ENCODE results near the gene THRAP3.

THRAP3 gene

DNA sequence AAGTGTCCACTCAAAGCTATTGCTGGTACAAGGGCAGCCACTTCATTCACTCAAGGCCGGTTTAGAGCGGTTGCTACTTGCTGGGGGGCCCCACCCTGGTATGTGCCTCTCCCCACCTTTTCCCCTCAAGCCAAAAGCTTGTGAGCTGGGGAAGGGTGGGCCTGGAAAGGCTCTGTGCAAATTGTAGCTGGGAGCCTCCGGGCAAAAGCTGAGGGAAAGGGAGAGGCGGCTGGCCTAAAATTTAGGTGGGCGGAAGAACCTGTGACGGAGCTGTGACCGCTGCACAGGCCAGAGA is 81.6 kb downstream of the THRAP3 start:
- Mint-ChIP-seq H3K36me3 (peaks cover 18% of the 10 kb centered on the region), H3K27ac (peak overlapping the region; percentile 45), H3K27me3 (no peaks in the 10 kb centered on the region), H3K9me3 (no peaks in the 10 kb centered on the region), H3K4me1 (peaks cover 16% of the 10 kb centered on the region), H3K4me3 (peak overlapping the region; percentile 95)
- ATAC-seq (ENCODE audit: low read depth) (no peak), DNase-seq (ENCODE audit: low spot score in 2 of 2) (no peak)

DNA sequence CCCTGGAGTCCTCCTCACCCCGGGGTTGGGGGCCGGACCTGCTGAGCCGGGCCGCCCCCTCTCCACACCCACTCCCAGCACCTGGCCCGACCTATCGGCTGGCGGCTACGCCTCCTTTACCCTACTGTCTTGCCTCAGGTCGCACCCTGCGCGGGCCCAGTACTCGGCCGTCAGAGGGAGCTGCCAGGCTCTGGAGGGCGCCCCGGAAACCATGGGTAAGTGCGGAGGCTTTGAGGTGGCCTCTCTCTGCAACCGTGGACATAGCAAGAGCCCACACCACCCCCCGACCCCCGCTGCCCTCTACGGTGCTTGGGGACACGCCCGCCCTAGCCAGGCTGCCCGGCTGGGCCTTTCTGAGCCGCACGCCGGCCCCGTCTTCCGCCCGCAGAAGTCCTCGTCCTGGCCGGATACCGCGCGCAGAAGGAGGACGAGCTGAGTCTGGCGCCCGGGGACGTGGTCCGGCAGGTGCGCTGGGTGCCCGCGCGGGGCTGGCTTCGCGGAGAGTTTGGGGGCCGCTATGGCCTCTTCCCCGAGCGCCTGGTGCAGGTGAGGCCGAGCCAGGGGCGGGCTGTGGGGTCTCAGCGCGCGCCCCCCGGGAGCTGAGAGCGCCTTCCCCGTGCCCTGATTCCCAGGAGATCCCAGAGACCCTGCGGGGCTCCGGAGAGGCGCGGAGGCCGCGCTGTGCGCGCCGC is 82.1 kb downstream of the THRAP3 start, which contains the start of gene SH3D21:
Gene SH3D21 (plus strand): TSS at position 159 of the 692 bp plus-strand sequence. CDS start 53 bp downstream, at position 212.
- H3K27ac Mint-ChIP-seq: peak within 1 kb of the TSS; percentile 85
- H3K4me3 Mint-ChIP-seq: peak within 1 kb of the TSS; percentile 95
- H3K36me3 Mint-ChIP-seq: peaks cover 15% of the 10 kb centered on the region
- H3K4me1 Mint-ChIP-seq: peaks cover 16% of the 10 kb centered on the region
- DNase-seq (ENCODE audit: low spot score in 2 of 2): peak in 1 of 2 donors; percentile 48
- H3K9me3 Mint-ChIP-seq: no peaks in the 10 kb centered on the region
- no peaks in the 10 kb centered on the region for H3K27me3 Mint-ChIP-seq
- ATAC-seq (ENCODE audit: low read depth): peak; percentile 46

DNA sequence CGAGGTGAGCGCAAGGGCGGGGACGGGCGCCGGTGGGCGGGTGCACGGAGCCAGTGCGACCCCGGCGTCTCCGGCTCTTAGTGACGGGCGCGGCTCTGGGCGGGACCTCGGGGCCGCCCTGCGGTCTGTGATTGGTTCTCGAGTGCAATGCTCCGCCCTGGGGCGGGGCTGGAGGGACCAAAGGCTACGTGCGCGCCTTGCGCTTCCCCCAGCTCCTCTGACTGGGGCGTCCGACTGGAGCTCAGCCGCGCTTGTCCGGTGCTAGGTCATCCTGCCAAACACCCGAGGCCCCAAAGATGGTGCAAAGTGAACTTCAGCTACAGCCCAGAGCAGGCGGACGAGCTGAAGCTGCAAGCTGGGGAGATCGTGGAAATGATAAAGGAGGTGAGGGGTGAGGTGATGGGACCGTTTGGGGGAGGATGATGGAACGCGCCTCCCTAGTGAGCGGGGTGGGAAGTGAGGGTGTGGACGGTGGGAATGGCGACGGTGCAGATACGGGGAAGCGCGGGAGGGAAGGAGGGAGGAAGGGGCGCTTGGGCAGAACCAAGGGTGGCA is 82.7 kb downstream of the THRAP3 start:
- peak overlapping the region; percentile 95 for H3K4me3 Mint-ChIP-seq

DNA sequence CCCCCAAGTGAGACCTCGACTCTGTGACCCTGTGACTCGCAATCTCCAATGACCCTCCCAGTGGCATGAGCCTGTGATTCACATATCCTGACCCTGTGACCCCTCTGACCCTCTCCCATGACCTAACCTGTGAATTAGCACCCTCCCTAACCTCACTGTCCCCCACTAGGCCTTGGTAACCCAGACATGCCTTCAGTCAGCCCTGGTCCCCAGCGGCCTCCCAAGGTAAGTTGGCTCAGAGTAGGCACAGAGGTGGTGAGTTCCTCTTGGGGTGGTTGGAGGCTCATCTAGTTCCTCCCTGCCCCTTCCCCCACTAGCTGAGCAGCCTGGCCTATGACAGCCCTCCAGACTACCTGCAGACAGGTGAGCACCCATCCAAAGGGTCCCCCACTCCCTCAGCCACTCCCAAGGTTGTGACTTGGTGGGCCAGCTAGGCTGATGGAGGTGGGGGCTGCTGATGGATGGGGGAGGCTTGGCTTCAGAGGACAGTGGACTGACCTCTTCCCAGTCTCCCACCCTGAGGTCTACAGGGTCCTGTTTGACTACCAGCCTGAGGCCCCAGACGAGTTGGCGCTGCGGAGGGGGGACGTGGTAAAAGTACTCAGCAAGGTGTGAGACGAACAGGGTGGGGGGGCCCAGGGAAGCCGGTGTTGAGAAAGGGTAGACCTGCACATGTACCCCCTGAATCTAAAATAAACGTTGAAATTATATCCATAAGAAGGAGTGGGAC is 83.5 kb downstream of the THRAP3 start:
- no peak overlapping the region for H3K27ac Mint-ChIP-seq
- H3K27me3 Mint-ChIP-seq: no peaks in the 10 kb centered on the region
- peak overlapping the region; percentile 71 for H3K4me3 Mint-ChIP-seq
- no peaks in the 10 kb centered on the region for H3K9me3 Mint-ChIP-seq
- DNase-seq (ENCODE audit: low spot score in 2 of 2) (no peak), ATAC-seq (ENCODE audit: low read depth) (no peak)
- H3K36me3 Mint-ChIP-seq: peaks cover 8% of the 10 kb centered on the region
- peaks cover 16% of the 10 kb centered on the region for H3K4me1 Mint-ChIP-seq

More for the DNA sequence above, 82.7 kb downstream of the THRAP3 start:
- ATAC-seq (ENCODE audit: low read depth) (peak; percentile 95), DNase-seq (ENCODE audit: low spot score in 2 of 2) (peak; percentile 89 to 93)
- Mint-ChIP-seq H3K9me3 (no peaks in the 10 kb centered on the region), H3K27ac (peak overlapping the region; percentile 85), H3K4me1 (peaks cover 16% of the 10 kb centered on the region), H3K27me3 (no peaks in the 10 kb centered on the region), H3K36me3 (peaks cover 14% of the 10 kb centered on the region)

DNA sequence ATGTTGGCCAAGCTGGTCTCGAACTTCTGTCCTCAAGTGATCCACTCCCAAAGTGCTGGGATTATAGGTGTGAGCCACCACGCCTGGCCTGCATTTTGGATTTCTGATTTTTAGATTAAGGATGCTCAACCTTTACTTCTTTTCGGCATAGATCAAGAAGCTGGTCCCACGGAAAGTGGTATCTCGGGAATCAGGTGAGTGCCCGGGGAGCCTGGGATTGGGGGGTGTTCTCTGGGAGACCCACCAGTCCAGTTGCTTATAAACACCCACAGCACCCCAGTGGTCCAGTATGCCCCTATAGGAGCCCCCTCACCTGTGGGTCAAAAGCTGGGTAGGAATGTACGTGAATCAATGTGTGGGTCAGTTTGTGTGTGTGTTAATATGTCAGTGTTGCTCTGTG is 85.2 kb downstream of the THRAP3 start:
- H3K4me1 Mint-ChIP-seq: peaks cover 14% of the 10 kb centered on the region
- H3K4me3 Mint-ChIP-seq: no peak overlapping the region
- no peaks in the 10 kb centered on the region for H3K9me3 Mint-ChIP-seq
- no peaks in the 10 kb centered on the region for H3K36me3 Mint-ChIP-seq
- no peak for ATAC-seq (ENCODE audit: low read depth)
- DNase-seq (ENCODE audit: low spot score in 2 of 2): no peak
- H3K27me3 Mint-ChIP-seq: no peaks in the 10 kb centered on the region
- no peak overlapping the region for H3K27ac Mint-ChIP-seq

DNA sequence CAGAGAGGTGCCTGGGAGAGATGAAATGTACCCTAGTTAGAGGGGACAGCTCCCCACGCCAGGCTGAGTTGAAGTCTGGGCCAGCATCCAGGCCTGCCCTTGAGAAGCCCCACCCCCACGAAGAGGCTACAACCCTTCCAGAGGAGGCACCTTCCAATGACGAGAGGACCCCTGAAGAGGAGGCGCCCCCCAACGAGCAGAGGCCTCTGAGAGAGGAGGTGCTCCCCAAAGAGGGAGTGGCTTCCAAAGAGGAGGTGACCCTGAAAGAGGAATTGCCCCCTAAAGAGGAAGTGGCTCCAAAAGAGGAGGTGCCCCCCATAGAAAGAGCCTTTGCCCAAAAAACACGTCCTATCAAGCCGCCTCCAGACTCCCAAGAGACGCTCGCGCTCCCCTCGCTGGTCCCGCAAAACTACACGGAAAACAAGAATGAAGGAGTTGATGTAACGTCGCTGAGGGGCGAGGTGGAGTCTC is 96.1 kb downstream of the THRAP3 start:
- peak overlapping the region; percentile 42 for H3K27ac Mint-ChIP-seq
- H3K4me1 Mint-ChIP-seq: peaks cover 18% of the 10 kb centered on the region
- H3K36me3 Mint-ChIP-seq: no peaks in the 10 kb centered on the region
- H3K4me3 Mint-ChIP-seq: peak overlapping the region; percentile 86
- ATAC-seq (ENCODE audit: low read depth) (peak; percentile 50), DNase-seq (ENCODE audit: low spot score in 2 of 2) (no peak)
- H3K27me3 Mint-ChIP-seq: peaks cover 2% of the 10 kb centered on the region
- no peaks in the 10 kb centered on the region for H3K9me3 Mint-ChIP-seq

DNA sequence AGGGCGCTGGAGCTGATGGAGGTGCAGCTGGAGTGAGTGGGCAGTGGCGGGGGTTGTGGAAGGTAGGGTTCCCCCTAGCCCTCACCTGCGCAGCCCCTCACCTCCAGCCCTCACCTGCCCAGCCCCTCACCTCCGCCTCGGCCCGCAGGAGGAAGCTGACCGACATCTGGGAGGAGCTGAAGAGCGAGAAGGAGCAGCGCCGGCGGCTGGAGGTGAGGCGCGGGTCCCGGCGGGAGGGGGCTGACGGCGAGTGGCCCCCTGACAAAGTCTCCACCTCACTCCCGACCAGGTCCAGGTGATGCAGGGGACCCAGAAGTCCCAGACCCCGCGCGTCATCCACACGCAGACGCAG is 96.5 kb downstream of the THRAP3 start:
- DNase-seq (ENCODE audit: low spot score in 2 of 2) (no peak), ATAC-seq (ENCODE audit: low read depth) (peak; percentile 4)
- peak overlapping the region; percentile 86 for H3K4me3 Mint-ChIP-seq
- peaks cover 18% of the 10 kb centered on the region for H3K4me1 Mint-ChIP-seq
- no peaks in the 10 kb centered on the region for H3K9me3 Mint-ChIP-seq
- H3K36me3 Mint-ChIP-seq: no peaks in the 10 kb centered on the region
- H3K27me3 Mint-ChIP-seq: peaks cover 4% of the 10 kb centered on the region
- peak overlapping the region; percentile 42 for H3K27ac Mint-ChIP-seq

DNA sequence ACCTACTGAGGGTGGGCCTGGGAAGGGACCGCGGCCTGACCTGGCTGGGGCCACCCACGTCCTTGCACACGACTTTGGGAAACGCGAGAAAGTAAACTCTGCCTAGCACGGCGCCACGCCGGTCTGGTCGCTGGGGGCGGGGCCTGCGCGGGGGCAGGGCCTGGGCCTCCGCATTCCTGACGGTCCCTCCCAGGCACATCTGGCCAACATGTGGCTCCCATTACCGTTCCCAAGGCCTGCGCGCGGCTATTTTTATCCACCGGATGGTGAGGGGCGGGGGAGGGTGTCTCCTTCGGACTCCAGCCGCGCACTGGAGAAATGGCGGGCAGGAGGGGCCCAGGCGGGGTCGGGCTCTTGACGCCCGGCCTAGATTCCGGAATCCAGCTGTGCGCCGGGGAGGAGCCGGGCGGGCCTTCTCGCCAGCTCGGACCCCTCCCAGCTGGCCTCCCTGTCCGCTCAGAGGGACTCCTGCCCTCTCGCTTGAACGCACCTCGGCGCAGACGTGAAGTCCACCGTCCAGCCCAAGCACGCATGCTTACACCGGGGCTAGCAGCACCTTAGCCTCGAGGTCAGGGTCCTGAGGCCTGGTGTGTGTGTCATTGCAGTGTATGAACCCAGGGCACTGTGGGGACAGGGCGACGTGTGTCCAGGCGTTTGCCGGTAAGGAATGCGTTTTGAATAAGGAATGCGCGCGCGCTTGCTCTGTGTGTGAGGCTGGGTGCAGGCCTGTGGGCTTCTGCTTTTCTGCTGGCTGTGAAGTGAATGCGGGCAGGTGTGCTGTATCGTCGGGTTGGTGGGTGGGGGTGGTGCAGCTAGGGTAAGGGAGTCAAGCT is 97.1 kb downstream of the THRAP3 start:
- Mint-ChIP-seq H3K27ac (peak overlapping the region; percentile 28), H3K27me3 (peaks cover 6% of the 10 kb centered on the region), H3K9me3 (no peaks in the 10 kb centered on the region), H3K4me3 (peak overlapping the region; percentile 86), H3K36me3 (no peaks in the 10 kb centered on the region), H3K4me1 (peaks cover 18% of the 10 kb centered on the region)
- DNase-seq (ENCODE audit: low spot score in 2 of 2) (peak in 1 of 2 donors; percentile 25), ATAC-seq (ENCODE audit: low read depth) (peak; percentile 49)

DNA sequence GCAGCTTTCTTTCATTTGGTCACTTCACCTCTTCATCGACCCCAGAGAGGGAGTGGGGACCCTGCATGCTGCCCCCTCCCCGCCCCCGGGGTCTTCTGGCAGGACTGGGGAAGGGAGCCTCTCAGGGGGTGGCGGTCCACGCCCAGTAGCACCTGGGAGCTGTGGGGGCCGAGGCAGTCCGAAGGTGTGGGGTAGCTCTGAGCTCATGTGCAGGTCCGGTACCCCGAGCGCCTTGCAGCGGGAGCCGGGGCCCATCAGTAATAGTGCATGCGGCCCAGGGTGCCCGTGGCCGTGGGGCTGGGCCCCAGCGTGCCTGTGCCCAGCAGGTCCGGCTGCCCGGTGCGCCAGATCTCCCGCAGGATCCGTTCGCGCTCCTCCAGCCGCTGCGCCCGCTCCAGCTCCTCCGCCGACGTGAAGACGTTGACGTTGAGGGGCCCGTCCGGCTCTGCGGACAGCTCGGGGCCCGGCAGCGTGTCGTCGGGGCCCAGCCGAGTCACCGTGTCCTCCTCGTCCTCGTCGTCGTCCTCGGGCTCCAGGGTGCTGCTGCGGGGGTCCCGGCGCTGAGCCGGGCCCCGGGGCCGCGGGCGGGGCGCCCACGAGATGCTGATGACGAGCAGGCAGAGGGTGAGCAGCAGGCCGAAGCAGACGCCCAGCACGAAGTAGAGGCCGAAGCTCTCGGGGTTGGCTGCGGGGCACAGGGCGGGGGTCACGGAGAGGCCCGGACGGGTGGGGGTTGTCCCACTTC is 98.0 kb downstream of the THRAP3 start:
- peaks cover 15% of the 10 kb centered on the region for H3K27me3 Mint-ChIP-seq
- DNase-seq (ENCODE audit: low spot score in 2 of 2) (peak in 1 of 2 donors; percentile 19), ATAC-seq (ENCODE audit: low read depth) (no peak)
- peak overlapping the region; percentile 28 for H3K27ac Mint-ChIP-seq
- H3K9me3 Mint-ChIP-seq: no peaks in the 10 kb centered on the region
- H3K4me1 Mint-ChIP-seq: peaks cover 18% of the 10 kb centered on the region
- H3K36me3 Mint-ChIP-seq: no peaks in the 10 kb centered on the region
- H3K4me3 Mint-ChIP-seq: peak overlapping the region; percentile 86

DNA sequence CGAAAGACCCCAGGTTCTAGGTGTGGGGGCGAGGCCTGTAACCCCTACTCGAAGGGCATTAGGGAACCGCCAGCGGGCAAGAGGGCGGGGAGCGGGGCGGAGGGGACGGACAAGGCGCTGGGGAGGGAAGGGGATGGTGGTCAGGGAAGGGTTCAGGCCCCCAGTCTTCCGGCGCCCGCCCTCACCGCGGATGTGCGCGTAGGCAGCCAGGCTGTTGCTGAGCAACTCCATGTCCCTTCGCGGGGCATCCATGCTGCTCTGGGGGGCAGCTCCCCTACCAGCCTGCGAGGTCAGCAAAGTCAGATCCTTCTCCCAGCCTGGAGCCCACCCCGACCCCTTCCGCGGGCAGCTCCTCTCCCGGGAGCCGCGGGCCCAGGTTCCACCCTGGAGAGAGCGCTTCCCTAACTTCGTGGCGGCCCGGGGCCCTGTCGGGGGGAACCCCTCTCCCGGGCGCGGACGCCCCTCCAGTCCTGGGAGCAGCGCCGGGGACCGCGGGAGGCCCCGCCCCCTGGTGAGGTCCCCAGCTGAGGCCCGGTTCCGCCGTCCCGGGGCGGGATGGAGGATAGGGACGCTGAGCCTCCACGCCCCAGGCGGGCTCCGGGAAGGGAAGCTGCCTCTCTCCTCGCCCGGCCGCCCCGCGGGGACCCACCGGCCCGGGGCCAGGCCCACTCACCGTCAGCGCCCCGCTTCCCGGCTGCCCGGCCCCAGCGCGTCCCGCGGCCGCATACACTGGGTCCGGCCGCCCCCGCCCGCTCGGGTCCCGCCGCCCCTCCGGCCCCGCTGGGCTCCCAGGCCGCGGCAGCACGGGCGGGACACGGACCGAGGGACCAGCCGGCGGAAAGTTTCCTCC is 98.8 kb downstream of the THRAP3 start:
- ATAC-seq (ENCODE audit: low read depth): peak; percentile 26
- peak in 1 of 2 donors; percentile 38 for DNase-seq (ENCODE audit: low spot score in 2 of 2)
- Mint-ChIP-seq H3K27me3 (peaks cover 21% of the 10 kb centered on the region), H3K9me3 (no peaks in the 10 kb centered on the region), H3K4me1 (peaks cover 18% of the 10 kb centered on the region), H3K36me3 (no peaks in the 10 kb centered on the region), H3K4me3 (peak overlapping the region; percentile 77), H3K27ac (no peak overlapping the region)

DNA sequence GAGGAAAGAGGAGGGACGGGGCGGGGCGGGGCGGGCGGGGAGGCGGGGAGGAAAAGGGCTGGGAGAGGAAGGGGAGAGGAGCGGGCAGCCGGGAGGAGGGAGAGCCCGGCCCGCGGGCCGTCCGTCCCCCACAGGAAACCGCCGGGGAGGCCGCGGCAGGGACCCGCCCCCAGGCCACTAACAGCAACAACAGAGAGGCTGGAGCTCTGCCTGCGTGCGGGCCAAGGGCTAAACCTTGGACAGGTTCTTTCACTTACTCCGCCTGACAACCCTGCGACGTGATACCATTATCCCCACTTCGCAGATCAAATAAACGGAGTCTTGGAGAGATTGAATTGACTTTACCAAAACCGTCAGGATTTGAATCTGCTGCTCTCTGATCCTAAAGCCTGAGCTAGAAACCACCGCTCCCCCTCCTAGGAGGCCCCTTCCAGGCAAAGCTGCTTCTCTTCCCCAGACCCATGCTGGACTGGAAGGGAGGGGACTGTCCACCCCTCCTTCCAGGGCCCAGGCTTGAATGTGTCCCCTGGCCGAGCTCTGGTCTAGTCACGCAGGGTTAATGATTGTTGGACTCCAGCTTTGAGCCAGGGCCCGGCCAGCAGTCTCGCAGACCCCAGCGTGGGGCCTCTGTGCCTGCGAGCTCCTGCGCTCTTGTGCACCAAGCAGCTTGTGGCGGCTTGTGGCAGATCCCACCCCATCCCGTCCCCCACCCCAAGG is 99.6 kb downstream of the THRAP3 start, which contains the start of gene EVA1B:
Gene EVA1B (minus strand): TSS at position 10 of the 717 bp plus-strand sequence. CDS start 608 bp downstream, outside the sequence.
- H3K4me3 Mint-ChIP-seq: peak within 1 kb of the TSS; percentile 77
- H3K4me1 Mint-ChIP-seq: peaks cover 18% of the 10 kb centered on the region
- H3K27ac Mint-ChIP-seq: no peak within 1 kb of the TSS

DNA sequence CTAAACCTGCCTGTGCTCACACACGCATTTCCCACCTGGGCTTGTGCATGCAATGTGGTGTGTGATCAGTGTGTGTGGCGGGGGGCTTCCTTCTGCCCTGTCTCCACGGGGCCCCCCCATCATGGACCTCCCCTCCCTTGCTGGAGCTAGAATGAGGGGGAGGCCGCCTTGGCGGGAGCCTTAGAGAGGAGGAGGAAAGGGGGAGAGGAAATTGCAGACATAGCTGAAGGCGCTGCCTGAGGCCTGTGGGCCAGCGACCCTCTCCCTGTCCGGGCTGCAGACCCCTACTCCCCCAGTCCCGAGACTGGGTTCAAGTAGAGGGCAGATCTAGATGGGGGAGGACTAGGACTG is 100.1 kb downstream of the THRAP3 start:
- Mint-ChIP-seq H3K27ac (no peak overlapping the region), H3K4me1 (peaks cover 18% of the 10 kb centered on the region), H3K36me3 (no peaks in the 10 kb centered on the region), H3K27me3 (peaks cover 23% of the 10 kb centered on the region), H3K4me3 (peak overlapping the region; percentile 39), H3K9me3 (no peaks in the 10 kb centered on the region)
- DNase-seq (ENCODE audit: low spot score in 2 of 2): no peak
- ATAC-seq (ENCODE audit: low read depth): no peak

More for the DNA sequence above, 99.6 kb downstream of the THRAP3 start, which contains the start of gene EVA1B:
- DNase-seq (ENCODE audit: low spot score in 2 of 2) (no peak), ATAC-seq (ENCODE audit: low read depth) (peak; percentile 18)
- Mint-ChIP-seq H3K9me3 (no peaks in the 10 kb centered on the region), H3K27me3 (peaks cover 22% of the 10 kb centered on the region), H3K36me3 (no peaks in the 10 kb centered on the region)

Measured in memory B cell (primary cell).